K562 (cell line): ENCODE measurements around the gene PIK3AP1. TPM values are rescaled to one million over a fixed set of nuclear protein-coding genes. Genes with fewer than 3 reads are reported as not detected.

Experiments used
- ATAC-seq: fragments of 200-7000 bp; cut with Tn5 transposase; 3 replicates; pipeline ENCODE4 v1.9.1; 2020; ENCODE audit warnings: moderate library complexity
- BruUV-seq: library from RNA; stranded (reverse); fragments of 400-500 nt; replicated peaks from 2 replicates; lab custom pipeline; 2021; lab: Mats Ljungman, UMichigan
- CTCF ChIA-PET: fragments of 300-600 bp; formaldehyde crosslinking; extraction: SDS; loops from one replicate; lab custom pipeline; 2021; ENCODE audit warnings: low intra/inter-chr PET ratio; lab: Yijun Ruan, JAX
- POLR2A ChIA-PET: fragments of 300-600, 350-650 bp; sonication (Branson Sonifier 250); formaldehyde crosslinking; extraction: SDS; loops from one replicate; lab custom pipeline; 2021; ENCODE audit warnings: antibody characterized with exemption, inconsistent platforms; lab: Yijun Ruan, JAX
- DNase-seq, 4 experiments: peaks; one replicate each; pipeline versions ENCODE4 v3.0.0 to v3.0.0-alpha.2; 2011 to 2018; ENCODE audit warnings: low spot score in 3 of 4, mixed read lengths in 3 of 4; ENCODE audit errors: extremely low read depth in 1 of 4
- FAIRE-seq: peaks from 2 replicates; lab custom pipeline; 2011; peaks lifted over from hg19 to GRCh38; lab: Jason Lieb, UNC
- H2AFZ ChIP-seq: 2 replicates; pipeline ENCODE4 v1.6.0; 2011; ENCODE audit warnings: low read depth, low read length, control low read depth, inconsistent platforms
- H3K27ac ChIP-seq: fragments of 200-600 bp; 3 replicates; pipeline ENCODE4 v1.8.0; 2011; ENCODE audit warnings: low read depth, mild to moderate bottlenecking, control low read depth, inconsistent platforms, low read length, moderate library complexity, mixed read lengths; ENCODE audit errors: extremely low read depth
- H3K27me3 ChIP-seq, 2 experiments: fragments of 300-600 bp in 1 of 2; 2 replicates in 1 of 2; 3 replicates in 1 of 2; pipeline versions ENCODE4 v1.6.0 to v1.8.0; 2011; ENCODE audit warnings: inconsistent platforms in 2 of 2, low read length in 2 of 2, mild to moderate bottlenecking in 1 of 2, mixed read lengths in 1 of 2, moderate library complexity in 1 of 2; ENCODE audit not compliant: control insufficient read depth in 2 of 2, insufficient read depth in 2 of 2
- H3K36me3 ChIP-seq: fragments of 300-600 bp; 3 replicates; pipeline ENCODE4 v1.8.0; 2011; ENCODE audit warnings: mild to moderate bottlenecking, low read length, inconsistent platforms; ENCODE audit not compliant: control insufficient read depth, insufficient read depth
- H3K4me1 ChIP-seq, 2 experiments: fragments of 200-600 bp in 1 of 2; replicated peaks in 1 of 2; 2 replicates in 1 of 2; 3 replicates in 1 of 2; pipeline versions ENCODE4 v1.5.1 to v1.8.0; 2011; ENCODE audit warnings: inconsistent platforms in 2 of 2, low read length in 2 of 2, mild to moderate bottlenecking in 1 of 2, mixed read lengths in 1 of 2, moderate library complexity in 1 of 2; ENCODE audit not compliant: control insufficient read depth in 2 of 2, insufficient read depth in 2 of 2
- H3K4me2 ChIP-seq: 2 replicates; pipeline ENCODE4 v1.6.1; 2011; ENCODE audit warnings: low read length, control low read depth, inconsistent platforms, mixed read lengths; ENCODE audit not compliant: insufficient read depth
- H3K4me3 ChIP-seq: fragments of 200-600 bp; sonication (generic), shearing (Covaris generic); 2 replicates; pipeline ENCODE4 v1.5.1; 2016; ENCODE audit warnings: control low read depth, inconsistent platforms
- H3K79me2 ChIP-seq: fragments of 200-600 bp; 3 replicates; pipeline ENCODE4 v1.8.0; 2011; ENCODE audit warnings: low read length, inconsistent platforms; ENCODE audit not compliant: control insufficient read depth, insufficient read depth
- H3K9ac ChIP-seq, 2 experiments: 2 replicates each; pipeline versions ENCODE4 v1.6.0 to v1.6.1; 2011; ENCODE audit warnings: low read depth in 2 of 2, low read length in 2 of 2, control low read depth in 1 of 2, inconsistent platforms in 1 of 2, mild to moderate bottlenecking in 1 of 2, mixed read lengths in 1 of 2; ENCODE audit not compliant: insufficient read depth in 1 of 2
- H3K9me1 ChIP-seq: one replicate; pipeline ENCODE4 v1.6.0; 2011; ENCODE audit warnings: inconsistent platforms, mild to moderate bottlenecking, low read length, moderate library complexity; ENCODE audit not compliant: control insufficient read depth, insufficient read depth
- H3K9me3 ChIP-seq: replicated peaks from 2 replicates; pipeline ENCODE4 v1.5.1; 2011; ENCODE audit warnings: low read depth, low read length, inconsistent platforms; ENCODE audit not compliant: control insufficient read depth, insufficient read depth
- H4K20me1 ChIP-seq: replicated peaks from 2 replicates; pipeline ENCODE4 v1.6.1; 2011; ENCODE audit warnings: low read length, inconsistent platforms, mixed read lengths; ENCODE audit not compliant: control insufficient read depth, insufficient read depth
- FUS ChIP-seq: fragments of 200-400 bp; formaldehyde crosslinking; optimal IDR thresholded peaks from 2 replicates; pipeline ENCODE3; 2017; ENCODE audit warnings: low read depth, low read length
- NR3C1 ChIP-seq: sonication (generic); formaldehyde crosslinking; IDR thresholded peaks from 2 replicates; pipeline ENCODE4 v1.8.1; 2022; ENCODE audit warnings: missing genetic modification reagents
- STAT5B ChIP-seq: fragments of 250-450 bp; sonication (Bioruptor Pico); IDR thresholded peaks from 2 replicates; pipeline ENCODE4 v1.8.0; 2021; ENCODE audit warnings: mild to moderate bottlenecking, inconsistent platforms
- TFAM ChIP-seq: fragments of 250-450 bp; sonication (Bioruptor Pico); conservative IDR thresholded peaks from 2 replicates; pipeline ENCODE4 v1.5.0; 2021; ENCODE audit warnings: mild to moderate bottlenecking, moderate library complexity
- ZNF79 ChIP-seq: fragments of 250-450 bp; sonication (Bioruptor Pico); IDR thresholded peaks from 2 replicates; pipeline ENCODE4 v1.4.0; 2020; ENCODE audit warnings: low read depth, mild to moderate bottlenecking, moderate library complexity
- WGBS: fragments of 100-300 bp; shearing (Covaris generic); methylation state at CpG from one replicate; pipeline ENCODE4 v1.1.6; 2016; ENCODE audit warnings: low coverage, mixed read lengths; ENCODE audit not compliant: insufficient coverage; ENCODE audit errors: missing lambda C conversion rate; 5-methylcytosine and 5-hydroxymethylcytosine counted together
- in situ Hi-C: fragments of 300-500 bp; cut with MboI; formaldehyde crosslinking; loops from 4 replicates; pipeline ENCODE4 v1.15.0; 2018; ENCODE audit warnings: inconsistent platforms, mixed read lengths
- intact Hi-C: fragments of 100-400 bp; cut with micrococcal nuclease; formaldehyde crosslinking; loops from 2 replicates; pipeline ENCODE4 v1.14.2; 2022
- polyA plus RNA-seq, 8 experiments: library from polyadenylated mRNA; depleted of rRNA in 4 of 8; stranded (reverse) in 5 of 8; unstranded in 3 of 8; fragments of >200 nt; fragmentation: Nextera tagmentation in 2 of 8; fragmentation: Illumina TruSeq in 1 of 8; extraction: Ambion mirVana in 2 of 8; extraction: Trizol in 1 of 8; gene quantifications; 2 replicates each; pipeline versions ENCODE4 v1.2.1 to v1.2.3, GENCODE V29; 2011 to 2014; ENCODE audit warnings: inconsistent platforms in 1 of 8, missing spikeins in 1 of 8
- total RNA-seq, 7 experiments: library from RNA; depleted of rRNA in 6 of 7; stranded (reverse); fragments of >200 nt in 6 of 7; fragmentation: Illumina TruSeq in 2 of 7; extraction: Trizol in 2 of 7; gene quantifications; 2 replicates each; pipeline versions ENCODE4 v1.2.1 to v1.2.3, GENCODE V29; 2011 to 2021; ENCODE audit warnings: low replicate concordance in 1 of 7
- TF ChIP-seq, protein P1 (sequence below): fragments of 450-650 bp; IDR thresholded peaks from 2 replicates; pipeline ENCODE4 v1.6.1; 2016; ENCODE audit warnings: mild to moderate bottlenecking
- TF ChIP-seq, protein P2 (sequence below): fragments of 450-650 bp; IDR thresholded peaks from 2 replicates; pipeline ENCODE4 v1.6.1; 2016; ENCODE audit warnings: mild to moderate bottlenecking, moderate library complexity

Gene PIK3AP1
- total and polyA plus RNA-seq, 9 of the 15 experiments (the other 6 are each of a cell fraction or from before 2014, with no cell fraction given): 0.20 to 2.4 (median 1.4) TPM

GRCh38 chr10:96610817-96611216 is 109.5 kb downstream of the PIK3AP1 start (continued):
- TF ChIP-seq, protein P1, sequence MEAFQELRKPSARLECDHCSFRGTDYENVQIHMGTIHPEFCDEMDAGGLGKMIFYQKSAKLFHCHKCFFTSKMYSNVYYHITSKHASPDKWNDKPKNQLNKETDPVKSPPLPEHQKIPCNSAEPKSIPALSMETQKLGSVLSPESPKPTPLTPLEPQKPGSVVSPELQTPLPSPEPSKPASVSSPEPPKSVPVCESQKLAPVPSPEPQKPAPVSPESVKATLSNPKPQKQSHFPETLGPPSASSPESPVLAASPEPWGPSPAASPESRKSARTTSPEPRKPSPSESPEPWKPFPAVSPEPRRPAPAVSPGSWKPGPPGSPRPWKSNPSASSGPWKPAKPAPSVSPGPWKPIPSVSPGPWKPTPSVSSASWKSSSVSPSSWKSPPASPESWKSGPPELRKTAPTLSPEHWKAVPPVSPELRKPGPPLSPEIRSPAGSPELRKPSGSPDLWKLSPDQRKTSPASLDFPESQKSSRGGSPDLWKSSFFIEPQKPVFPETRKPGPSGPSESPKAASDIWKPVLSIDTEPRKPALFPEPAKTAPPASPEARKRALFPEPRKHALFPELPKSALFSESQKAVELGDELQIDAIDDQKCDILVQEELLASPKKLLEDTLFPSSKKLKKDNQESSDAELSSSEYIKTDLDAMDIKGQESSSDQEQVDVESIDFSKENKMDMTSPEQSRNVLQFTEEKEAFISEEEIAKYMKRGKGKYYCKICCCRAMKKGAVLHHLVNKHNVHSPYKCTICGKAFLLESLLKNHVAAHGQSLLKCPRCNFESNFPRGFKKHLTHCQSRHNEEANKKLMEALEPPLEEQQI: no peak
- TF ChIP-seq ZNF79 (no peak), TFAM (CRISPR knock-in tag) (no peak), NR3C1 (CRISPR knock-in tag) (no peak), STAT5B (CRISPR knock-in tag) (no peak)

- no peak for DNase-seq
- no TSS peak for BruUV-seq
- Histone ChIP-seq H2AFZ (no peak overlapping the region), H3K9me3 (no peaks in the 10 kb centered on the region), H3K27me3 (no peaks in the 10 kb centered on the region), H3K4me1 (peaks cover 11 to 14% of the 10 kb centered on the region in 2 experiments; a peak in 4 of 5 replicates), H3K79me2 (no peaks in the 10 kb centered on the region), H3K9me1 (no peaks in the 10 kb centered on the region), H4K20me1 (no peaks in the 10 kb centered on the region), H3K4me2 (no peak overlapping the region), H3K9ac (no peak overlapping the region), H3K4me3 (no peak overlapping the region), H3K27ac (no peak overlapping the region), H3K36me3 (no peaks in the 10 kb centered on the region)
- POLR2A ChIA-PET: no interaction called here
- no peak for FAIRE-seq
- ATAC-seq: no peak
- whole genome bisulfite sequencing: 58% methylated on average over 6 of the region's 7 CpGs
- intact Hi-C loops: no loop called here
- CTCF ChIA-PET: no interaction called here
- in situ Hi-C loops: no loop called here
- TF ChIP-seq, protein P2, sequence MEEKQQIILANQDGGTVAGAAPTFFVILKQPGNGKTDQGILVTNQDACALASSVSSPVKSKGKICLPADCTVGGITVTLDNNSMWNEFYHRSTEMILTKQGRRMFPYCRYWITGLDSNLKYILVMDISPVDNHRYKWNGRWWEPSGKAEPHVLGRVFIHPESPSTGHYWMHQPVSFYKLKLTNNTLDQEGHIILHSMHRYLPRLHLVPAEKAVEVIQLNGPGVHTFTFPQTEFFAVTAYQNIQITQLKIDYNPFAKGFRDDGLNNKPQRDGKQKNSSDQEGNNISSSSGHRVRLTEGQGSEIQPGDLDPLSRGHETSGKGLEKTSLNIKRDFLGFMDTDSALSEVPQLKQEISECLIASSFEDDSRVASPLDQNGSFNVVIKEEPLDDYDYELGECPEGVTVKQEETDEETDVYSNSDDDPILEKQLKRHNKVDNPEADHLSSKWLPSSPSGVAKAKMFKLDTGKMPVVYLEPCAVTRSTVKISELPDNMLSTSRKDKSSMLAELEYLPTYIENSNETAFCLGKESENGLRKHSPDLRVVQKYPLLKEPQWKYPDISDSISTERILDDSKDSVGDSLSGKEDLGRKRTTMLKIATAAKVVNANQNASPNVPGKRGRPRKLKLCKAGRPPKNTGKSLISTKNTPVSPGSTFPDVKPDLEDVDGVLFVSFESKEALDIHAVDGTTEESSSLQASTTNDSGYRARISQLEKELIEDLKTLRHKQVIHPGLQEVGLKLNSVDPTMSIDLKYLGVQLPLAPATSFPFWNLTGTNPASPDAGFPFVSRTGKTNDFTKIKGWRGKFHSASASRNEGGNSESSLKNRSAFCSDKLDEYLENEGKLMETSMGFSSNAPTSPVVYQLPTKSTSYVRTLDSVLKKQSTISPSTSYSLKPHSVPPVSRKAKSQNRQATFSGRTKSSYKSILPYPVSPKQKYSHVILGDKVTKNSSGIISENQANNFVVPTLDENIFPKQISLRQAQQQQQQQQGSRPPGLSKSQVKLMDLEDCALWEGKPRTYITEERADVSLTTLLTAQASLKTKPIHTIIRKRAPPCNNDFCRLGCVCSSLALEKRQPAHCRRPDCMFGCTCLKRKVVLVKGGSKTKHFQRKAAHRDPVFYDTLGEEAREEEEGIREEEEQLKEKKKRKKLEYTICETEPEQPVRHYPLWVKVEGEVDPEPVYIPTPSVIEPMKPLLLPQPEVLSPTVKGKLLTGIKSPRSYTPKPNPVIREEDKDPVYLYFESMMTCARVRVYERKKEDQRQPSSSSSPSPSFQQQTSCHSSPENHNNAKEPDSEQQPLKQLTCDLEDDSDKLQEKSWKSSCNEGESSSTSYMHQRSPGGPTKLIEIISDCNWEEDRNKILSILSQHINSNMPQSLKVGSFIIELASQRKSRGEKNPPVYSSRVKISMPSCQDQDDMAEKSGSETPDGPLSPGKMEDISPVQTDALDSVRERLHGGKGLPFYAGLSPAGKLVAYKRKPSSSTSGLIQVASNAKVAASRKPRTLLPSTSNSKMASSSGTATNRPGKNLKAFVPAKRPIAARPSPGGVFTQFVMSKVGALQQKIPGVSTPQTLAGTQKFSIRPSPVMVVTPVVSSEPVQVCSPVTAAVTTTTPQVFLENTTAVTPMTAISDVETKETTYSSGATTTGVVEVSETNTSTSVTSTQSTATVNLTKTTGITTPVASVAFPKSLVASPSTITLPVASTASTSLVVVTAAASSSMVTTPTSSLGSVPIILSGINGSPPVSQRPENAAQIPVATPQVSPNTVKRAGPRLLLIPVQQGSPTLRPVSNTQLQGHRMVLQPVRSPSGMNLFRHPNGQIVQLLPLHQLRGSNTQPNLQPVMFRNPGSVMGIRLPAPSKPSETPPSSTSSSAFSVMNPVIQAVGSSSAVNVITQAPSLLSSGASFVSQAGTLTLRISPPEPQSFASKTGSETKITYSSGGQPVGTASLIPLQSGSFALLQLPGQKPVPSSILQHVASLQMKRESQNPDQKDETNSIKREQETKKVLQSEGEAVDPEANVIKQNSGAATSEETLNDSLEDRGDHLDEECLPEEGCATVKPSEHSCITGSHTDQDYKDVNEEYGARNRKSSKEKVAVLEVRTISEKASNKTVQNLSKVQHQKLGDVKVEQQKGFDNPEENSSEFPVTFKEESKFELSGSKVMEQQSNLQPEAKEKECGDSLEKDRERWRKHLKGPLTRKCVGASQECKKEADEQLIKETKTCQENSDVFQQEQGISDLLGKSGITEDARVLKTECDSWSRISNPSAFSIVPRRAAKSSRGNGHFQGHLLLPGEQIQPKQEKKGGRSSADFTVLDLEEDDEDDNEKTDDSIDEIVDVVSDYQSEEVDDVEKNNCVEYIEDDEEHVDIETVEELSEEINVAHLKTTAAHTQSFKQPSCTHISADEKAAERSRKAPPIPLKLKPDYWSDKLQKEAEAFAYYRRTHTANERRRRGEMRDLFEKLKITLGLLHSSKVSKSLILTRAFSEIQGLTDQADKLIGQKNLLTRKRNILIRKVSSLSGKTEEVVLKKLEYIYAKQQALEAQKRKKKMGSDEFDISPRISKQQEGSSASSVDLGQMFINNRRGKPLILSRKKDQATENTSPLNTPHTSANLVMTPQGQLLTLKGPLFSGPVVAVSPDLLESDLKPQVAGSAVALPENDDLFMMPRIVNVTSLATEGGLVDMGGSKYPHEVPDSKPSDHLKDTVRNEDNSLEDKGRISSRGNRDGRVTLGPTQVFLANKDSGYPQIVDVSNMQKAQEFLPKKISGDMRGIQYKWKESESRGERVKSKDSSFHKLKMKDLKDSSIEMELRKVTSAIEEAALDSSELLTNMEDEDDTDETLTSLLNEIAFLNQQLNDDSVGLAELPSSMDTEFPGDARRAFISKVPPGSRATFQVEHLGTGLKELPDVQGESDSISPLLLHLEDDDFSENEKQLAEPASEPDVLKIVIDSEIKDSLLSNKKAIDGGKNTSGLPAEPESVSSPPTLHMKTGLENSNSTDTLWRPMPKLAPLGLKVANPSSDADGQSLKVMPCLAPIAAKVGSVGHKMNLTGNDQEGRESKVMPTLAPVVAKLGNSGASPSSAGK: no peak
- no peak for TF ChIP-seq FUS
These were observed 110.8 kb downstream of the PIK3AP1 start for GRCh38 chr10:96609510-96609909.
